Measurements from ENCODE around the gene PKN1. TPM values are rescaled to one million over a fixed set of nuclear protein-coding genes. Genes with fewer than 3 reads are reported as not detected.

PKN1 gene
- total RNA-seq, 1 donor from 2014 or later = 57.9 TPM

GRCh38 chr19:14517840-14518505, 84.9 kb downstream of the PKN1 start, which contains the start of gene DNAJB1:
Gene DNAJB1 (minus strand): TSS chr19:14518397. CDS start chr19:14518349, 48 bp downstream.
- H3K4me1 ChIP-seq (ENCODE audit: control insufficient read depth in 3 of 3, insufficient read depth in 3 of 3, low read length in 3 of 3) = peaks cover 40 to 52% (median 47%) of the 10 kb centered on the region in 3 donors
- peak within 1 kb of the TSS; percentile 97 to 100 (median 99) for H3K9ac ChIP-seq (ENCODE audit: low read depth in 1 of 3, low read length in 3 of 3)
- H3K27ac ChIP-seq (ENCODE audit: low read depth, low read length) = peak within 1 kb of the TSS; percentile 99
- H3K36me3 ChIP-seq (ENCODE audit: control insufficient read depth in 3 of 3, insufficient read depth in 3 of 3, low read length in 3 of 3) = peaks cover 25 to 33% (median 31%) of the 10 kb centered on the region in 3 donors
- no peaks in the 10 kb centered on the region for H3K9me3 ChIP-seq (ENCODE audit: control insufficient read depth in 3 of 3, low read length in 3 of 3)
- H3K4me3 ChIP-seq (ENCODE audit: low read length in 3 of 3) = peak within 1 kb of the TSS; percentile 89 to 96 (median 95)
- H3K27me3 ChIP-seq (ENCODE audit: control insufficient read depth in 3 of 3, insufficient read depth in 3 of 3, low read length in 3 of 3) = no peaks in the 10 kb centered on the region

GRCh38 chr19:14519245-14519859, 86.2 kb downstream of the PKN1 start:
- Histone ChIP-seq H3K27me3 (ENCODE audit: control insufficient read depth in 3 of 3, insufficient read depth in 3 of 3, low read length in 3 of 3) (no peaks in the 10 kb centered on the region), H3K9me3 (ENCODE audit: control insufficient read depth in 3 of 3, low read length in 3 of 3) (no peaks in the 10 kb centered on the region), H3K27ac (ENCODE audit: low read depth, low read length) (peak overlapping the region; percentile 96), H3K4me1 (ENCODE audit: control insufficient read depth in 3 of 3, insufficient read depth in 3 of 3, low read length in 3 of 3) (peaks cover 32 to 49% (median 40%) of the 10 kb centered on the region in 3 donors), H3K36me3 (ENCODE audit: control insufficient read depth in 3 of 3, insufficient read depth in 3 of 3, low read length in 3 of 3) (peaks cover 22 to 26% (median 25%) of the 10 kb centered on the region in 3 donors), H3K9ac (ENCODE audit: low read depth in 1 of 3, low read length in 3 of 3) (peak overlapping the region in 2 of 3 donors; percentile 74 to 83), H3K4me3 (ENCODE audit: low read length in 3 of 3) (peak overlapping the region in 1 of 3 donors; percentile 30)

DNA sequence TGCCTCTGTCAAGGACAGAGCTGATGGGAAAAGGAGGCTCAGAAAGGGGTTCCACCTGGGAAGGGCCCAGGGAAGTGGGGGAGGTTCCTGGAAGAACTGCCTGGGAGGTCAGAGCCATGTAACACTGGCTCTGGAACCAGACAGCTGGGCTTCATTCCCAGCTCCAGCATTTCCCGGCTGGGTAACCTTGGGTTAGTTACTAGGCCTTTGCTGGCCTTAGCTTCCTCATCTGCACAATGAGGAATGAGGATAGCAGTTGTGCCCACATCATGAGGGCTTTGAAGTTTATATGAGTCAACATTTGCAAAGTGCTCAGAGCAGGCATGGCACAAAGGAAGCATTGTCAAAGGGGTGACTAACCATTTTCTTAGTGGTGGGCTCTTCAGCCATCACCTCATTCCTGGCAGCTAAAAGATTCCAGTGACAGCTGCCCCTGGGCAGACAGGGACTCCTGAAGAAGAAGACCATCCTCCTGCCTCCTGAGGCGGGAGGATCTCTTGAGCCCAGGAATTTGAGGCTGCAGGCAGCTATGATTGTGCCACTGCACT, 86.8 kb downstream of the PKN1 start:
- Histone ChIP-seq H3K9ac (ENCODE audit: low read depth in 1 of 3, low read length in 3 of 3) (peak overlapping the region in 1 of 3 donors; percentile 83), H3K36me3 (ENCODE audit: control insufficient read depth in 3 of 3, insufficient read depth in 3 of 3, low read length in 3 of 3) (peaks cover 16 to 21% (median 20%) of the 10 kb centered on the region in 3 donors), H3K9me3 (ENCODE audit: control insufficient read depth in 3 of 3, low read length in 3 of 3) (no peaks in the 10 kb centered on the region), H3K27ac (ENCODE audit: low read depth, low read length) (peak overlapping the region; percentile 96), H3K4me1 (ENCODE audit: control insufficient read depth in 3 of 3, insufficient read depth in 3 of 3, low read length in 3 of 3) (peaks cover 26 to 43% (median 34%) of the 10 kb centered on the region in 3 donors), H3K4me3 (ENCODE audit: low read length in 3 of 3) (no peak overlapping the region), H3K27me3 (ENCODE audit: control insufficient read depth in 3 of 3, insufficient read depth in 3 of 3, low read length in 3 of 3) (no peaks in the 10 kb centered on the region)

DNA sequence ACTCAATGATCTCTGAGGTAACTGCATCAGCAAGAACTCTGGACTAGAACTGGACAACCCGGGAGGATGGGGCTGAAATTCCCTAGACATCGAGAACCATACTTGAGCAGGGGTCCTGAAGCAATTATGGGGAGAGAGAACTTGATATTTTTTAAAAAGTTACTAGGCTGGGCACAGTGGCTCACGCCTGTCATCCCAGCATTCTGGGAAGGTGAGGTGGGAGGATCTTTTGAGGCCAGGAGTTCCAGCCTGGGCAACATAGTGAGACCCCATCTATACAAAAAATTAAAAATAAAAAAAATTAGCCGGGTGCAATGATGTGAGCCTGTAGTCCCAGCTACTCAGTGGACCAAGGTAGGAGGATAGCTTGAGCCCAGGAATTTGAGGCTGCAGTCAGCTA, 87.4 kb downstream of the PKN1 start:
- peak overlapping the region; percentile 96 for H3K27ac ChIP-seq (ENCODE audit: low read depth, low read length)
- H3K27me3 ChIP-seq (ENCODE audit: control insufficient read depth in 3 of 3, insufficient read depth in 3 of 3, low read length in 3 of 3) = no peaks in the 10 kb centered on the region
- no peaks in the 10 kb centered on the region for H3K9me3 ChIP-seq (ENCODE audit: control insufficient read depth in 3 of 3, low read length in 3 of 3)
- peaks cover 20 to 37% (median 28%) of the 10 kb centered on the region in 3 donors for H3K4me1 ChIP-seq (ENCODE audit: control insufficient read depth in 3 of 3, insufficient read depth in 3 of 3, low read length in 3 of 3)
- peaks cover 10 to 16% (median 14%) of the 10 kb centered on the region in 3 donors for H3K36me3 ChIP-seq (ENCODE audit: control insufficient read depth in 3 of 3, insufficient read depth in 3 of 3, low read length in 3 of 3)
- H3K9ac ChIP-seq (ENCODE audit: low read depth in 1 of 3, low read length in 3 of 3) = no peak overlapping the region
- H3K4me3 ChIP-seq (ENCODE audit: low read length in 3 of 3) = no peak overlapping the region

Small RNA genes lying within 50 kb of the gene (small RNA-seq; reads per million reads assigned to genes)
- not detected for gene SNRPGP15

Other genes with a start within 250 kb of the PKN1 start
- gene ADGRL1, start 227.1 kb upstream of the PKN1 start, total RNA-seq = 12.0 TPM
- gene ADGRE5, start 51.9 kb upstream of the PKN1 start, total RNA-seq = 32.4 TPM
- 24.5 TPM for gene DDX39A, start 14.0 kb upstream of the PKN1 start, total RNA-seq
- gene PTGER1, start 42.0 kb downstream of the PKN1 start, total RNA-seq = not detected
- gene GIPC1, start 62.8 kb downstream of the PKN1 start, total RNA-seq = 41.8 TPM
- 39.1 TPM for gene DNAJB1, start 85.1 kb downstream of the PKN1 start, total RNA-seq
- 83.0 TPM for gene TECR, start 96.3 kb downstream of the PKN1 start, total RNA-seq
- gene NDUFB7, start 138.8 kb downstream of the PKN1 start, total RNA-seq = 525 TPM
- 0.52 TPM for gene CLEC17A, start 149.8 kb downstream of the PKN1 start, total RNA-seq
- gene ADGRE3, start 241.5 kb downstream of the PKN1 start, total RNA-seq = not detected

Data from skeletal muscle tissue (tissue), 5 donors.